Ammon's horn (tissue), 1 donor: Measurements from ENCODE around the gene ACTBL2.

Experiments
- DNase-seq: peaks from one replicate; pipeline ENCODE4 v3.0.0-alpha.2; 2016; ENCODE audit warnings: low spot score

ACTBL2 gene

DNA sequence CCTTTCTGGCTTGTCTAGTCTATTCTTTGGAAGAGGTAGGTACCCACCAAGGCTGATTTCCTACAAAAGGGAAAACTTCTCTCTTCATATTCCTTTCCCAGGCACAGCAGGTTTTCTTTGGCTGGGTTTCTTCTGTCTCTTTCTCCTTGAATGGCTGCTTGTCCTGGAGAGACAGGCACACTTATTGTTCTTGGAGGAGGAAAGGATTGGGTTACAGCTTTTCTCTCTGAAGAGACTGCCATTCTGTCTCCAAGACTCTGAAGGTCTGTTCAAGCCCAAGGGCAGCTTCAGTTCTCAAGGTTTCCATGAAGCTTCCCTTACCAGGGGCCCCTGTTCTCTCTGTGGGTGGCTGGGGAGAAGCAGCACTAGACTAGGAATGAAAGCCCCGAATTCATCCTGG lies 33.9 kb downstream of the ACTBL2 start:
- DNase-seq, result no peak

DNA sequence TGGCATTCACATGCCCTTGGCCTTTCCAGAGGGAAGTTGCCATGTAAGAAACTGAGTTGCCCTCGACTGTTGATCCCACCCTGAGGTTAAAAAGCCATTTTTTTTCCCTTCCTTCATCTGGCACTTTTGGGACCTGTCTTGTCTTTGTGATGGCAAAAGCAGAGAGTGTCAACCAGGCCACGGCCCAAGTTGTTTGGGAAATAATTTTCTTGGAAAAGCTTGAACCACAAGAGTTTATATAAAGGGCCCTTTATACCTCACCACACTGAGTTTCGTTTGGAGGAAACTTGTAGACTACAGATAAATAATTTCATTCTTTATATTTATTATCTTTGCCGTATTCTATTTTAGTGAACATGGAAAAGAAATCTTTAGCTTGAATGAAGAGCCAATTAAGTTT lies 34.3 kb downstream of the ACTBL2 start:
- DNase-seq, result no peak

GRCh38 chr5:57447658-57448057 lies 35.0 kb downstream of the ACTBL2 start:
- DNase-seq, result no peak

DNA sequence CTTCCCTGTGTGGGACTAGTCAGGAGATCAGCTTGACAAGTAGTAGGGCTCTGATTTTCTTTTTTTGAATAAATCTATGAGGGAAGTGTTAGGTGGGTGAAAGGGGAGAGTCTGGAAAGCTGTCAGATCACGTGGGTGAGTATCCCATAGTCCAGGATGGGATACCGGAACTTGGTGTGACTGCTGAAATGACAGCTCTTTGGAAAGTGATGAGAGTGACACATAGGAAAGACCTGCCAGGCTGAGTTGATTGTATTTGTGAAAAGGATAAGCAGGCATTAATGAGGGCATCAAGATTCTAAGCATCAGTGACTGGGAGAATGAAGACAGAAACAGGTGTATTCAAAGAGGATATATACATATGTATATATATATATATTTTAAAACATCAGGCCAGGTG lies 35.6 kb downstream of the ACTBL2 start:
- no peak for DNase-seq

DNA sequence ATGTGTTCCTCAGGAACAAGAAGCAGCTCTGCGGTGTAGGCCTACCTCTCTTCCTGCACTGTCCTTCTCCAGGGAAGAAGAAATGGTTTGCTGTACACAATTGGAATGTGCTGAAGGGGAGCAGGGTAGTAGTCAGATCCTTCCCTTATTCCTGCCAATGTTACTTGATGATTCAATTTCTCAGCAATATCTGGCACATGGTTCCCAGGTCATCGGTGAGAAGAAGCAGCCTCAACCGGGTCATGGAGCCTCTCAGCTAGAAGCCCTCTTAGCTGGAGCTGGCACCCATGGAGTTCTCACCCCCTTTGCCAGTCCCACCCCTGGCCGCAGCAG lies 36.9 kb downstream of the ACTBL2 start:
- DNase-seq, result no peak

GRCh38 chr5:57445006-57445704 lies 37.5 kb downstream of the ACTBL2 start:
- no peak for DNase-seq

- no peak for DNase-seq
These were observed 40.4 kb downstream of the ACTBL2 start for GRCh38 chr5:57442080-57442839.

DNA sequence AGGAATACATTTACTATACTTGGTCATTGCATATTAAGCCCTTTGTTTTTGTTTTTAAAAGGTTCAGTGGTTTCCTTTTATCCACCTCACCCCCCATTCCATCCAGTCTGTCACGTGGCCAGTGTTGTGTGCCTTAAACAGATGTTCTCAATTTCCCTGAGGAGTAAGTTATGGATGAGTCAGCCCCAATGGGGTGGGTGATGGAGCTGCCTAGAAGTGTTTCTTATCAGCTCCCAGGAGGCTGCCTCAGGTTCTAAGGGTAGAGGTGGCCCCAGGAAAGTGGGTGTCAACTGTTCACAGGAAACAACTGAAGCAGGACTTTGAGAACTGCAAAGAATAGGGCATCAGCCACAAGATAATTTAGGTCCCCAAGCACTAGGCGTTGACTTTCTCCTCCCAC lies 41.1 kb downstream of the ACTBL2 start:
- DNase-seq, result no peak

- DNase-seq, result no peak
These were observed 43.0 kb downstream of the ACTBL2 start for GRCh38 chr5:57439601-57440000.

- DNase-seq, result no peak
These were observed 44.4 kb downstream of the ACTBL2 start for GRCh38 chr5:57437976-57438805.

DNA sequence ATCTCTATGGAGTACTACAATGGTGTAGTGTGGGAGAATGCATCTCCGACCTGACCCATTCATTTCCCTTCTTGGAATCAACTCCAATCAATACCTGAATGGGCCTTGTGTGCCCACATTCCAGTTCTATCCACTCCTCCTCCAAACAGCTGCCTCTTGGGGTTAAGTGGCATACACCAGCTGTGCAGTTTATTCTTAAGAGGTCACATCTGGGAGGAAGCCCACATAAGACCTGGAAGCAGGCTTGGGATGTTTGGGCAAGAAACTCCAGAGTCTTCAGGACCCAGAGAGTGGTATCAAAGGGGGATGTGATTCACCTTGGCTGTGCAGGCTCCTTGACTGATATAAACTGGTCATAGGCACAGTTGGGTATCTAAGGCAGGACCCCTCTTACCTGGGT lies 46.0 kb downstream of the ACTBL2 start:
- DNase-seq, result no peak

- DNase-seq, result no peak
These were observed 46.9 kb downstream of the ACTBL2 start for GRCh38 chr5:57435701-57436134.

DNA sequence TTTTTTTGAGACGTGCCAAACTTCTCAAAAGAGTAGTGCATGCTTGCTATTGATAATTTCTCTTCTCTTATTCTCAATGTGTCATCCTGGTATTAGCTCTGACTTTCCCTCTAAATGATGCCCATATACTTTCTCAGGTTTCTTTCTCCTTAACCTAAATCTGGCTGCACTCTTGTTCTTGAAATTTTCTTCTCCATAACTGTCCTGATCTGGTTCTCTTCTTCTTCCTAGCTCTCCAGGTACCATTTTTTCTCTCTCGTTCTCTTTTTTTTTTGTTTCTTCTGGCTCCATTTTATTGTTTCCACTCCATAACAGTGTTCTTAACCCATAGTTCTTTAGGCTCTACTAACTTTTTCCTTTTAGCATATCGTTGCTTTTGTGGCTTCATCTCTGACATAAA lies 47.9 kb downstream of the ACTBL2 start:
- DNase-seq, result no peak

- DNase-seq, result no peak
These were observed 48.4 kb downstream of the ACTBL2 start for GRCh38 chr5:57434227-57434640.

DNA sequence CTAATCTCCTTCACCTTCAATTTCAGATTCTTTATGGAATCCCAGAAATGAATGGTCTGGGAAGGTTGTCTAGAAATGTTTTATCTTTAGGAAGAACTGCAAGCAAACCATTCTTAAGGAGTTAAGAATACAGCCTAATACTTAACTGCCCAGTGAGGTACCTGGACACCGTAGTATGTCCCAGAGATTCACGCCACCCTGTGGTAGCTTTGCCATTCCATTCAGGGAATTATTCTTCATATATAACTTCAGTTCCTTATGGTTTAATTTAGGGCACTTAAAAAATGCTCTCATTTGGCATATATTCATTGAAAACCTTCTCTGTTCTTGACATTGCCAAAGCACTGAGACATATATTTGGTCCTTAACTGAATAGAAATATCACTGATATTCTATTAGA lies 49.7 kb downstream of the ACTBL2 start:
- DNase-seq, result no peak

- DNase-seq, result no peak
These were observed 50.9 kb downstream of the ACTBL2 start for GRCh38 chr5:57431759-57432158.
